ENCODE results near the gene GUSB.

The GUSB gene

GRCh38 chr7:65988084-65988483, 6.1 kb upstream of the GUSB start:
- ATAC-seq = no peak
- TF ChIP-seq PATZ1 (CRISPR knock-in tag; IDR thresholded peaks at IDR 0.05; ENCODE audit: borderline replicate concordance) (no peak), OSR1 (CRISPR knock-in tag; IDR thresholded peaks at IDR 0.05) (no peak), RARB (CRISPR knock-in tag; IDR thresholded peaks at IDR 0.05) (no peak), CREB5 (CRISPR knock-in tag; IDR thresholded peaks at IDR 0.05; ENCODE audit: low read depth) (no peak)

DNA sequence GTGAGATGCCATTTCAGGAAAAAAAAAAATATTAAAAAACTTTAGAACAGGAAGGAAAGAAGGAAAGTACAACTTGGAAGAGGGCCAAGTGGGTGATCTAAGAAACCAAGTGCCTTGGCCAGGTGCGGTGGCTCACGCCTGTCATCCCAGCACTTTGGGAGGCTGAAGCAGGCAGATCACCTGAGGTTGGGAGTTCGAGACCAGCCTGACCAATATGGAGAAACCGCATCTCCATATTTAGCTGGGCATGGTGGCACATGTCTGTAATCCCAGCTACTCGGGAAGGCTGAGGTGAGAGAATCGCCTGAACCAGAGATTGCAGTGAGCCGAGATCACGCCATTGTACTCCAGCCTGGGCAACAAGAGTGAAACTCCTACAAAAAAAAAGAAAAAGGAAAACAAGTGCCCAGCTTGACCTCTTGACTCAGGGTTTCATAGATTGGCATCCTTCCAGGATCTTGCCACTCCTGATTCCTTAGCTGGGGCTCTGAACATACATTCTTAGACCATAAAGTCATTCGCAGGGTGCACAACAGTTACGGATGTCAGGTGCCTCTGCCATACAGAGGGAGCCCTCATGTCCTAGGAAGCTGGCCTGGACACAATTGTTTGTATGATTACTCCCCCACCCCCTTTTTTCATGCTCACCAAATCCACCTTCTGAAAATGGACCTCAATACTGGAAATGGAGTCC, 2.1 kb upstream of the GUSB start:
- TF ChIP-seq ZFP3 (CRISPR knock-in tag; IDR thresholded peaks at IDR 0.05) = peak; percentile 87
- no peak for TF ChIP-seq ISL1 (CRISPR knock-in tag; IDR thresholded peaks at IDR 0.05)
- ATAC-seq = no peak

DNA sequence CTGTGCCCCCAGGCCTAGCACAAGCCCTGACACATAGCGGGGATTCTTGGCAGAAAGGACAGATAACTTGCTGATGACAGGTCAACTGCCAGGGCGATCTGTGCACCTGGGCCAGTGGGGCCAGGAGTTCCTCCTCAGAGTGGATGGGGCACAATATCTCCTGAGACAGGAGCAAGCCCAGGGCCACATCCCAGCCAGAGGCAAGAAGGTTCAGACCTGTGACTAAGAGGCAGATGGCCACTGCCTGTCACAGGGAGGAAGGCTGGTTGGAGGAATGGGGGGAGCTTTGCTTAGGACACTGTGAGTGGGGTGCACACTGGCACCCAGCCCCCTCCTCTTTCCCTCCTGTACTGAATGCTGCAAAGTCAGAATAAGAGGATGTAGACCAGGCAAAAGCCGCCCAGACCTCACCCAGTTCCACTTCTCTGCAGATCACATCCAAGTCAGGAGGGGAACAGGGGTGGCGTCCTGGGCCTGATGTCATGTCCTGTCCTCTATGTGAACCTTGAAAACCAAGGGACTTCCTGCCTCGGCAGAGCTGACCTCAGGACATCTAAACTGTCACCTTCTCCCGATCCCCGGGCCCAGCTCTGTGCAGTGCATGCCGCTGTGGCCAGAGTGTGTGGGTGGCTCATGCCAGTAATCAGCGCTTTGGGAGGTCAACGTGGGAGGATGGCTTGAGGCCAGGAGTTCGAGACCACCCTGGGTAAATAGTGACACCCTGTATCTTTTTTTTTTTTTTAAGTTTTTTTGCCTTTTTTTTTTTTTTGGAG, 1.3 kb downstream of the GUSB start:
- ATAC-seq = peak; percentile 4
- TF ChIP-seq ZNF565 (CRISPR knock-in tag; conservative IDR thresholded peaks at IDR 0.05; ENCODE audit: low read depth) (no peak), CSDC2 (CRISPR knock-in tag; IDR thresholded peaks at IDR 0.05) (no peak), CREB5 (CRISPR knock-in tag; IDR thresholded peaks at IDR 0.05; ENCODE audit: low read depth) (0 out of 2 replicates have a peak, but pooled peaks have one; percentile 7), GLIS3 (CRISPR knock-in tag; IDR thresholded peaks at IDR 0.05) (no peak), OSR1 (CRISPR knock-in tag; IDR thresholded peaks at IDR 0.05) (no peak), PPARA (CRISPR knock-in tag; IDR thresholded peaks at IDR 0.05; ENCODE audit: borderline replicate concordance) (no peak)

GRCh38 chr7:65979583-65980477, 2.2 kb downstream of the GUSB start:
- no peak for ATAC-seq
- TF ChIP-seq, protein P1, sequence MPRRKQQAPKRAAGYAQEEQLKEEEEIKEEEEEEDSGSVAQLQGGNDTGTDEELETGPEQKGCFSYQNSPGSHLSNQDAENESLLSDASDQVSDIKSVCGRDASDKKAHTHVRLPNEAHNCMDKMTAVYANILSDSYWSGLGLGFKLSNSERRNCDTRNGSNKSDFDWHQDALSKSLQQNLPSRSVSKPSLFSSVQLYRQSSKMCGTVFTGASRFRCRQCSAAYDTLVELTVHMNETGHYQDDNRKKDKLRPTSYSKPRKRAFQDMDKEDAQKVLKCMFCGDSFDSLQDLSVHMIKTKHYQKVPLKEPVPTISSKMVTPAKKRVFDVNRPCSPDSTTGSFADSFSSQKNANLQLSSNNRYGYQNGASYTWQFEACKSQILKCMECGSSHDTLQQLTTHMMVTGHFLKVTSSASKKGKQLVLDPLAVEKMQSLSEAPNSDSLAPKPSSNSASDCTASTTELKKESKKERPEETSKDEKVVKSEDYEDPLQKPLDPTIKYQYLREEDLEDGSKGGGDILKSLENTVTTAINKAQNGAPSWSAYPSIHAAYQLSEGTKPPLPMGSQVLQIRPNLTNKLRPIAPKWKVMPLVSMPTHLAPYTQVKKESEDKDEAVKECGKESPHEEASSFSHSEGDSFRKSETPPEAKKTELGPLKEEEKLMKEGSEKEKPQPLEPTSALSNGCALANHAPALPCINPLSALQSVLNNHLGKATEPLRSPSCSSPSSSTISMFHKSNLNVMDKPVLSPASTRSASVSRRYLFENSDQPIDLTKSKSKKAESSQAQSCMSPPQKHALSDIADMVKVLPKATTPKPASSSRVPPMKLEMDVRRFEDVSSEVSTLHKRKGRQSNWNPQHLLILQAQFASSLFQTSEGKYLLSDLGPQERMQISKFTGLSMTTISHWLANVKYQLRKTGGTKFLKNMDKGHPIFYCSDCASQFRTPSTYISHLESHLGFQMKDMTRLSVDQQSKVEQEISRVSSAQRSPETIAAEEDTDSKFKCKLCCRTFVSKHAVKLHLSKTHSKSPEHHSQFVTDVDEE (CRISPR knock-in tag; IDR thresholded peaks at IDR 0.05) = no peak

GRCh38 chr7:65978891-65979582, 3.0 kb downstream of the GUSB start:
- TF ChIP-seq CSDC2 (CRISPR knock-in tag; IDR thresholded peaks at IDR 0.05) (no peak), RARB (CRISPR knock-in tag; IDR thresholded peaks at IDR 0.05) (no peak), ZNF8 (CRISPR knock-in tag; IDR thresholded peaks at IDR 0.05) (no peak), TCF4 (CRISPR knock-in tag; IDR thresholded peaks at IDR 0.05; ENCODE audit: borderline replicate concordance) (no peak), ISL1 (CRISPR knock-in tag; IDR thresholded peaks at IDR 0.05) (no peak)
- TF ChIP-seq, protein P2, sequence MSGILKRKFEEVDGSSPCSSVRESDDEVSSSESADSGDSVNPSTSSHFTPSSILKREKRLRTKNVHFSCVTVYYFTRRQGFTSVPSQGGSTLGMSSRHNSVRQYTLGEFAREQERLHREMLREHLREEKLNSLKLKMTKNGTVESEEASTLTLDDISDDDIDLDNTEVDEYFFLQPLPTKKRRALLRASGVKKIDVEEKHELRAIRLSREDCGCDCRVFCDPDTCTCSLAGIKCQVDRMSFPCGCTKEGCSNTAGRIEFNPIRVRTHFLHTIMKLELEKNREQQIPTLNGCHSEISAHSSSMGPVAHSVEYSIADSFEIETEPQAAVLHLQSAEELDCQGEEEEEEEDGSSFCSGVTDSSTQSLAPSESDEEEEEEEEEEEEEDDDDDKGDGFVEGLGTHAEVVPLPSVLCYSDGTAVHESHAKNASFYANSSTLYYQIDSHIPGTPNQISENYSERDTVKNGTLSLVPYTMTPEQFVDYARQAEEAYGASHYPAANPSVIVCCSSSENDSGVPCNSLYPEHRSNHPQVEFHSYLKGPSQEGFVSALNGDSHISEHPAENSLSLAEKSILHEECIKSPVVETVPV (CRISPR knock-in tag; IDR thresholded peaks at IDR 0.05) = no peak
- no peak for ATAC-seq

All from SK-N-SH treated with all-trans-retinoic acid at 6 μM for 48 hours (cell line).